ENCODE results near the gene SEPTIN1. TPM values are rescaled to one million over a fixed set of nuclear protein-coding genes. Genes with fewer than 3 reads are reported as not detected.

SEPTIN1 gene
- total RNA-seq, 2 donors from 2014 or later: 192 to 220 TPM

- Mint-ChIP-seq H3K36me3 (ENCODE audit: low read depth) (peaks cover 5% of the 10 kb centered on the region), H3K27me3 (no peaks in the 10 kb centered on the region), H3K27ac (peak overlapping the region; percentile 94), H3K4me3 (peak overlapping the region; percentile 94), H3K4me1 (peaks cover 57% of the 10 kb centered on the region)
- no peak for DNase-seq
- no peak for ATAC-seq
- no peaks in the 10 kb centered on the region for H3K9me3 ChIP-seq (ENCODE audit: control insufficient read depth, low read length, poor library complexity, severe bottlenecking)
Measured at GRCh38 chr16:30368122-30368791, 14.1 kb downstream of the SEPTIN1 start.

- ATAC-seq: no peak
- H3K4me3 Mint-ChIP-seq: peak overlapping the region; percentile 94
- DNase-seq: no peak
- peak overlapping the region; percentile 94 for H3K27ac Mint-ChIP-seq
- H3K9me3 ChIP-seq (ENCODE audit: control insufficient read depth, low read length, poor library complexity, severe bottlenecking): no peaks in the 10 kb centered on the region
- H3K4me1 Mint-ChIP-seq: peaks cover 58% of the 10 kb centered on the region
- no peaks in the 10 kb centered on the region for H3K27me3 Mint-ChIP-seq
- H3K36me3 Mint-ChIP-seq (ENCODE audit: low read depth): peaks cover 8% of the 10 kb centered on the region
Measured at GRCh38 chr16:30367349-30368009, 14.9 kb downstream of the SEPTIN1 start.

DNA sequence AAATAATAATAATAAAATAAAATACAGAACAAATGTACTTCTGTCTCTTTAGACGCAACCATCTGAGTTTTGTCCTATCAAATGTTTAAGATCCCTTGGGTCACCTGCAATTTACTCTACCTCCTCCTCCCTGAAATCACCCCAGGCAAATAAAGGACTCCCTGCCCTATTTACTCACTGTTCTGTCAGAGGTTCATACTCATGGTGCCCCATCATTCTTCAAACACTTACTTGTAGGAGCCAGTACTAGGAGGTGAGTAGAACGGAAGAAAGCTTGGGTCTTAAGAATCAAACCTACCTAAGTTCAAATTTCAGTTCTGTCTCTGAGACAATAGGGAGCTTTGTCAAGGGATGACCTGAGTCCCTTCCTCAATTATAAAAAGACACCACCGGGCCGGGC, 15.8 kb downstream of the SEPTIN1 start:
- no peaks in the 10 kb centered on the region for H3K9me3 ChIP-seq (ENCODE audit: control insufficient read depth, low read length, poor library complexity, severe bottlenecking)
- DNase-seq (no peak), ATAC-seq (no peak)
- H3K27ac Mint-ChIP-seq: peak overlapping the region; percentile 94
- no peaks in the 10 kb centered on the region for H3K27me3 Mint-ChIP-seq
- H3K4me1 Mint-ChIP-seq: peaks cover 50% of the 10 kb centered on the region
- peaks cover 12% of the 10 kb centered on the region for H3K36me3 Mint-ChIP-seq (ENCODE audit: low read depth)
- H3K4me3 Mint-ChIP-seq: peak overlapping the region; percentile 94

DNA sequence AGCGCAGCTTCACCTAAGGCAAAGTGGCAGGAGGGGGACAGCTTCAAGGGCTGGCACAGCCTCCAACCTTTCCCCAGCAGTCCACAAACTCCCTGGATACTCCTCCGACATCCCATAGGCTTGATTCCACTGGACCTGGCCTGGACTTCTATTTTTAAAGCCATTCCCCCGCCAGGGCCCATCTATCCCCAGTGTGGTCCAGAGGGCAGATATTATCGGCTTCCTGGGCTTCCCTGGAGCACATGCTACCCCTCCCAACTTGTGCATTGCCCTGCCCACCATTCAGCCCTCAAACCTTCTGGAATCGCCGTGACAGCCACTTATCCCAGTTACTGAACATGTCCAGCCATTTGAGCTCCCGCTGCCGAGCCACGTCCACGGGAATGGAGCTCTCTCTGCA, 17.2 kb downstream of the SEPTIN1 start:
- no peak overlapping the region for H3K4me3 Mint-ChIP-seq
- peak overlapping the region; percentile 53 for H3K27ac Mint-ChIP-seq
- H3K9me3 ChIP-seq (ENCODE audit: control insufficient read depth, low read length, poor library complexity, severe bottlenecking): no peaks in the 10 kb centered on the region
- no peak for DNase-seq
- H3K4me1 Mint-ChIP-seq: peaks cover 39% of the 10 kb centered on the region
- no peak for ATAC-seq
- no peaks in the 10 kb centered on the region for H3K27me3 Mint-ChIP-seq
- H3K36me3 Mint-ChIP-seq (ENCODE audit: low read depth): peaks cover 15% of the 10 kb centered on the region

GRCh38 chr16:30361180-30361579, 21.2 kb downstream of the SEPTIN1 start:
- no peak for ATAC-seq
- Mint-ChIP-seq H3K27ac (peak overlapping the region; percentile 75), H3K4me1 (peaks cover 16% of the 10 kb centered on the region), H3K4me3 (no peak overlapping the region), H3K27me3 (no peaks in the 10 kb centered on the region), H3K36me3 (ENCODE audit: low read depth) (peaks cover 15% of the 10 kb centered on the region)
- DNase-seq: no peak
- H3K9me3 ChIP-seq (ENCODE audit: control insufficient read depth, low read length, poor library complexity, severe bottlenecking): no peaks in the 10 kb centered on the region

GRCh38 chr16:30359871-30360170, 22.5 kb downstream of the SEPTIN1 start:
- no peak overlapping the region for H3K27ac Mint-ChIP-seq

GRCh38 chr16:30358990-30359870, 23.1 kb downstream of the SEPTIN1 start:
- no peak for ATAC-seq
- no peak overlapping the region for H3K27ac Mint-ChIP-seq
- peaks cover 11% of the 10 kb centered on the region for H3K36me3 Mint-ChIP-seq (ENCODE audit: low read depth)
- H3K27me3 Mint-ChIP-seq: no peaks in the 10 kb centered on the region
- H3K4me3 Mint-ChIP-seq: no peak overlapping the region
- H3K9me3 ChIP-seq (ENCODE audit: control insufficient read depth, low read length, poor library complexity, severe bottlenecking): no peaks in the 10 kb centered on the region
- peaks cover 29% of the 10 kb centered on the region for H3K4me1 Mint-ChIP-seq
- no peak for DNase-seq

More at GRCh38 chr16:30359871-30360170, 22.5 kb downstream of the SEPTIN1 start:
- no peaks in the 10 kb centered on the region for H3K27me3 Mint-ChIP-seq
- H3K9me3 ChIP-seq (ENCODE audit: control insufficient read depth, low read length, poor library complexity, severe bottlenecking): no peaks in the 10 kb centered on the region
- peaks cover 24% of the 10 kb centered on the region for H3K4me1 Mint-ChIP-seq
- H3K4me3 Mint-ChIP-seq: no peak overlapping the region
- DNase-seq (no peak), ATAC-seq (no peak)
- peaks cover 11% of the 10 kb centered on the region for H3K36me3 Mint-ChIP-seq (ENCODE audit: low read depth)

GRCh38 chr16:30358577-30358936, 23.8 kb downstream of the SEPTIN1 start:
- ATAC-seq (no peak), DNase-seq (no peak)
- H3K27ac Mint-ChIP-seq: no peak overlapping the region
- no peaks in the 10 kb centered on the region for H3K9me3 ChIP-seq (ENCODE audit: control insufficient read depth, low read length, poor library complexity, severe bottlenecking)
- H3K36me3 Mint-ChIP-seq (ENCODE audit: low read depth): peaks cover 11% of the 10 kb centered on the region
- H3K4me1 Mint-ChIP-seq: peaks cover 32% of the 10 kb centered on the region
- no peak overlapping the region for H3K4me3 Mint-ChIP-seq
- H3K27me3 Mint-ChIP-seq: no peaks in the 10 kb centered on the region

DNA sequence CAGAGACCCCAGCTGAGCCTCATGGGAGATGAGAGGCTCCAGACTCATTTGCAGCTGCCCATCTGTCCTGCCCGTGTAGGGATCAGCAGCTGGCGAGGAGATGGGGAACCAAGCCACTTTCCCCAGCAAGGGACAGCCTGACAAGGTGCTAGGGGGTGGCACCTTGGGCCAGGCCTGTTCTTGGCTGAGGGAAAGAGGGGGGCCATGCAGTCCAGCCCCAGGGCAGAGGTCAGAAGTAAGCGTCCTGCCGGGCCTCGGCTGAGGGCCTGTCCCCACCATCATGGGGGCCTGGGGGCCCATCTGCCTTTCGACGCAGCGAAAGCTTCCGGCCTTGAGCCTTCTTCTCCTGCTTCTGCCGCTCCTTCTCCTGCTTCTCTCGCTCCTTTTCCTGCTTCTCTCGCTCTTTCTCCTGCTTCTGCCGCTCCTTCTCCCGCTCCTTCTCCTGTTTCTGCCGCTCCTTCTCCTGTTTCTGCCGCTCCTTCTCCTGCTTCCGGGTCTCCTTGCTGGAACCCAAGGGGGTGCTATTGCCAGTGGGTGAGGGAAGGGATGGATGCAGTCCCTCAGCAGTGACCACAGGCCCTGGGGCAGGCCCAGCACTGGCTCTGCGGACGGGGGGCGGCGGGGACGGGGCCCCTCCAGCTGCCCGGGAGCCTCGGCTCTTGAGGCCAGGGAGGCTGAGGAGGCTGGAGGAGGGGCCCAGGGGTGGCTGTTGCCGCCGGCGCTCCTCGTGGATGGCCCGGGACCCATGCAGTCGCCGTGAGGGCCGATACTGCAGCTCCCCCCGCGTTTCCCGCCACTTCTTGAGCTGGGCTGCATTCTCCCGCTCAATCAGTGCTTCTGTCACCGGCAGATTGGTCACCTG, 24.4 kb downstream of the SEPTIN1 start:
- H3K27ac Mint-ChIP-seq: no peak overlapping the region
- no peaks in the 10 kb centered on the region for H3K27me3 Mint-ChIP-seq
- no peak for ATAC-seq
- H3K4me1 Mint-ChIP-seq: peaks cover 28% of the 10 kb centered on the region
- peaks cover 8% of the 10 kb centered on the region for H3K36me3 Mint-ChIP-seq (ENCODE audit: low read depth)
- no peak overlapping the region for H3K4me3 Mint-ChIP-seq
- H3K9me3 ChIP-seq (ENCODE audit: control insufficient read depth, low read length, poor library complexity, severe bottlenecking): no peaks in the 10 kb centered on the region
- no peak for DNase-seq

GRCh38 chr16:30357085-30357714, 25.2 kb downstream of the SEPTIN1 start:
- Mint-ChIP-seq H3K27ac (peak overlapping the region; percentile 96), H3K36me3 (ENCODE audit: low read depth) (peaks cover 4% of the 10 kb centered on the region), H3K4me3 (no peak overlapping the region), H3K27me3 (no peaks in the 10 kb centered on the region), H3K4me1 (peaks cover 28% of the 10 kb centered on the region)
- no peak for DNase-seq
- no peak for ATAC-seq
- H3K9me3 ChIP-seq (ENCODE audit: control insufficient read depth, low read length, poor library complexity, severe bottlenecking): no peaks in the 10 kb centered on the region

DNA sequence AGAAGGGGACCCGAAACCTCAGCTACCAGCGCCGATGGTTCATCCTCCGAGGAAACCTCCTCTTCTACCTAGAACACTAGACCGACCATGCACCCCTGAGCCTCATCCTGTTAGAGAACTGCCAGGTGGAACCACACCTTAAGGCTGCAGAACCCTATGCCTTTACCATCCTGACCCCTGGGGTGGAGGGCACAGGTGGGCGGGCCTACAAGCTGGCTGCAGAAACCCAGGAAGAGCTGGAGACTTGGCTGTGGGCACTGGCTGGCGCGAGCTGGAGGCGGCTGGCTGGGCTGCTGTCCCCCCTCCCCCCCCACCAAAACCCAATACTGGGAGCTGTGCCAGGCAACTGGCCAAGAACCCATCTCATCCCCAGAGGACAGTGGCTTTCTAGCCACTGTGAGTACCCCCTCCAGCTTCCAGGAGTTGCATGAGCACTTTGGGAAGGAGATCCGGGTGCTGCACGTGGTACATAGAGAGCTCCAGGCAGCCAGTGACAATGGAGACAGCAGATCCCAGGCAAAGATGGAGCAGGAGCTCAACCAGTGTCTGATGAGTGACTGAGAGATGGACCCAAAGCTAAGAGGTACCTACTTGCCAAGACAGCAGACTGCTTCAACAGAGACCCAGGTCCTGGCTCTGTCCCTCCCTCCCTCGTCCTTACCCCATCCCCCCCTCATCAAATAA, 25.8 kb downstream of the SEPTIN1 start:
- H3K4me1 Mint-ChIP-seq: peaks cover 28% of the 10 kb centered on the region
- peak overlapping the region; percentile 96 for H3K27ac Mint-ChIP-seq
- no peaks in the 10 kb centered on the region for H3K27me3 Mint-ChIP-seq
- no peaks in the 10 kb centered on the region for H3K9me3 ChIP-seq (ENCODE audit: control insufficient read depth, low read length, poor library complexity, severe bottlenecking)
- H3K4me3 Mint-ChIP-seq: peak overlapping the region; percentile 97
- peak; percentile 20 for ATAC-seq
- no peak for DNase-seq
- H3K36me3 Mint-ChIP-seq (ENCODE audit: low read depth): peaks cover 4% of the 10 kb centered on the region

DNA sequence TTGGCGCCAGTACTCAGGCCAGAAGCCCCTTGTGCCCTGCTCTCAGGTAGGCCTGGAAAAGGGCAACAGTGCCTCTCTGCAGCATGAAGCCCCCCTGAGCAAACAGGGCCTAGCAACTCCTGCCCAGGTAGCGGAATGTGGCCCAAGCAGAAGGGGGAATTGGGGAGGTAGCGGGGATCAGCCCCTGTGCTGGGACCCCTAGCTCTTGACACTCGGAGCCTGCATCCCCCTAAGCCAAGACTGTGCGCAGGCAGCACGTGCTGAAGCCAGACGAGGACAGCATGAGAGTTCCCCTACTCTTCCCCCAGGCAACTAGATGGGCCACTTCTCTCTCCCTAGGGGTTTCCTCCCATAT, 26.4 kb downstream of the SEPTIN1 start:
- peaks cover 4% of the 10 kb centered on the region for H3K36me3 Mint-ChIP-seq (ENCODE audit: low read depth)
- H3K4me3 Mint-ChIP-seq: peak overlapping the region; percentile 97
- no peaks in the 10 kb centered on the region for H3K27me3 Mint-ChIP-seq
- DNase-seq: no peak
- ATAC-seq: no peak
- no peaks in the 10 kb centered on the region for H3K9me3 ChIP-seq (ENCODE audit: control insufficient read depth, low read length, poor library complexity, severe bottlenecking)
- H3K4me1 Mint-ChIP-seq: peaks cover 31% of the 10 kb centered on the region
- peak overlapping the region; percentile 96 for H3K27ac Mint-ChIP-seq
